GM23248 (cell line): Measurements from ENCODE around the gene HMX3.

Experiments used
- EZH2 ChIP-seq: fragments of 200-600 bp; sonication (generic); IDR thresholded peaks from 2 replicates; pipeline ENCODE4 v1.6.1; 2018; ENCODE audit warnings: antibody characterized with exemption, mild to moderate bottlenecking; ENCODE audit not compliant: insufficient read depth, poor library complexity, severe bottlenecking
- EZH2phosphoT487 ChIP-seq: fragments of 200-600 bp; sonication (generic); IDR thresholded peaks from 2 replicates; pipeline ENCODE4 v1.6.1; 2018; ENCODE audit warnings: antibody characterized with exemption, moderate library complexity, mild to moderate bottlenecking, low read depth; ENCODE audit not compliant: insufficient read depth

GRCh38 chr10:123160311-123160980 lies 24.7 kb downstream of the HMX3 start:
- TF ChIP-seq EZH2 (no peak), EZH2phosphoT487 (no peak)
